HG03342 (cell line): ENCODE measurements around the gene PLSCR2.
"Not testable (repeated sequence)": the region's sequence is repeated elsewhere in the genome, so short reads cannot be mapped to it uniquely, and the experiment has no call there.

Experiments
- ATAC-seq: cut with Tn5 transposase; IDR thresholded peaks from one replicate; pipeline ENCODE4 v1.9.1; 2021; ENCODE audit warnings: mild to moderate bottlenecking, moderate library complexity; ENCODE audit not compliant: unreplicated experiment

PLSCR2 gene

GRCh38 chr3:146421819-146422759, 47.3 kb downstream of the PLSCR2 start:
- ATAC-seq: no peak

- ATAC-seq: no peak
Observed at GRCh38 chr3:146416366-146416765, 53.0 kb downstream of the PLSCR2 start.

GRCh38 chr3:146414010-146414409, 55.4 kb downstream of the PLSCR2 start:
- no peak for ATAC-seq

GRCh38 chr3:146412711-146413110, 56.6 kb downstream of the PLSCR2 start:
- not testable (repeated sequence) for ATAC-seq

- ATAC-seq: no peak
Observed at GRCh38 chr3:146407956-146408355, 61.4 kb downstream of the PLSCR2 start.

GRCh38 chr3:146404436-146404835, 64.9 kb downstream of the PLSCR2 start:
- no peak for ATAC-seq

GRCh38 chr3:146403792-146404191, 65.6 kb downstream of the PLSCR2 start:
- ATAC-seq: no peak

- ATAC-seq: no peak
Observed at GRCh38 chr3:146396792-146397191, 72.6 kb downstream of the PLSCR2 start.

GRCh38 chr3:146395164-146395563, 74.2 kb downstream of the PLSCR2 start:
- ATAC-seq: no peak

GRCh38 chr3:146390957-146391356, 78.4 kb downstream of the PLSCR2 start:
- no peak for ATAC-seq

- no peak for ATAC-seq
Observed at GRCh38 chr3:146390006-146390772, 79.2 kb downstream of the PLSCR2 start.

- no peak for ATAC-seq
Observed at GRCh38 chr3:146387566-146387965, 81.8 kb downstream of the PLSCR2 start.

GRCh38 chr3:146386936-146387335, 82.4 kb downstream of the PLSCR2 start:
- no peak for ATAC-seq

- ATAC-seq: no peak
Observed at GRCh38 chr3:146384786-146385185, 84.6 kb downstream of the PLSCR2 start.
